Activated T-cell treated with anti-CD3 and anti-CD28 coated beads, Interleukin-2, amount 50 U/mL, for 4 hours (primary cell): ENCODE measurements around the gene C1QTNF12. TPM values are rescaled to one million over a fixed set of nuclear protein-coding genes. Genes with fewer than 3 reads are reported as not detected.

Experiments
- ATAC-seq, 2 donors: fragments of 200-7000 bp; cut with Tn5 transposase; one replicate each; pipeline ENCODE4 v1.10.0; 2021
- DNase-seq: peaks from one replicate; pipeline ENCODE4 v3.0.0-alpha.2; 2020
- H3K27me3 Mint-ChIP-seq: one replicate; pipeline ENCODE4 v1.8.0; 2021; ENCODE audit warnings: low read depth, mixed read lengths
- H3K36me3 Mint-ChIP-seq: one replicate; pipeline ENCODE4 v1.8.0; 2022; ENCODE audit warnings: mixed read lengths; ENCODE audit not compliant: insufficient read depth
- H3K4me1 Mint-ChIP-seq: one replicate; pipeline ENCODE4 v1.8.0; 2021; ENCODE audit warnings: low read depth, mixed read lengths
- H3K4me3 Mint-ChIP-seq: one replicate; pipeline ENCODE4 v1.8.0; 2021; ENCODE audit warnings: mild to moderate bottlenecking, moderate library complexity, mixed read lengths
- H3K9me3 Mint-ChIP-seq: one replicate; pipeline ENCODE4 v1.8.0; 2021; ENCODE audit warnings: mixed read lengths
- total RNA-seq, 3 donors: library from RNA; stranded (reverse); gene quantifications; one replicate each; pipeline ENCODE4 v1.2.1, GENCODE V29; 2021

Gene C1QTNF12
- total RNA-seq, 3 donors from 2014 or later = 1.6 to 2.2 (median 2.1) TPM

- peak; percentile 63 for DNase-seq
- no peaks in the 10 kb centered on the region for H3K27me3 Mint-ChIP-seq
- peak within 1 kb of the TSS; percentile 80 for H3K4me3 Mint-ChIP-seq
- peak; percentile 36 to 55 for ATAC-seq
- peaks cover 17% of the 10 kb centered on the region for H3K36me3 Mint-ChIP-seq
- peaks cover 45% of the 10 kb centered on the region for H3K4me1 Mint-ChIP-seq
- no peaks in the 10 kb centered on the region for H3K9me3 Mint-ChIP-seq
Measured at GRCh38 chr1:1213345-1214265, 32.9 kb downstream of the C1QTNF12 start, which contains the start of gene TNFRSF4. TNFRSF4 (minus strand) TSS chr1:1214153; CDS start chr1:1214127, 26 bp downstream.

GRCh38 chr1:1212780-1213344 lies 33.7 kb downstream of the C1QTNF12 start:
- Mint-ChIP-seq H3K4me1 (peaks cover 47% of the 10 kb centered on the region), H3K4me3 (peak overlapping the region; percentile 80), H3K27me3 (no peaks in the 10 kb centered on the region), H3K36me3 (peaks cover 11% of the 10 kb centered on the region), H3K9me3 (no peaks in the 10 kb centered on the region)
- peak; percentile 4 to 8 for ATAC-seq
- DNase-seq = peak; percentile 36

- DNase-seq (peak; percentile 8), ATAC-seq (no peak)
- Mint-ChIP-seq H3K9me3 (no peaks in the 10 kb centered on the region), H3K27me3 (no peaks in the 10 kb centered on the region), H3K4me3 (peak overlapping the region; percentile 78), H3K36me3 (peaks cover 4% of the 10 kb centered on the region), H3K4me1 (peaks cover 47% of the 10 kb centered on the region)
Measured at GRCh38 chr1:1211541-1212441, 34.7 kb downstream of the C1QTNF12 start.

- H3K36me3 Mint-ChIP-seq = no peaks in the 10 kb centered on the region
- H3K27me3 Mint-ChIP-seq = no peaks in the 10 kb centered on the region
- H3K4me1 Mint-ChIP-seq = peaks cover 43% of the 10 kb centered on the region
- no peaks in the 10 kb centered on the region for H3K9me3 Mint-ChIP-seq
- H3K4me3 Mint-ChIP-seq = peak overlapping the region; percentile 63
- DNase-seq = peak; percentile 8
- no peak for ATAC-seq
Measured at GRCh38 chr1:1210726-1211540, 35.6 kb downstream of the C1QTNF12 start.

GRCh38 chr1:1208713-1209433 lies 37.6 kb downstream of the C1QTNF12 start:
- H3K9me3 Mint-ChIP-seq = no peaks in the 10 kb centered on the region
- DNase-seq = peak; percentile 57
- H3K4me1 Mint-ChIP-seq = peaks cover 27% of the 10 kb centered on the region
- H3K27me3 Mint-ChIP-seq = no peaks in the 10 kb centered on the region
- no peaks in the 10 kb centered on the region for H3K36me3 Mint-ChIP-seq
- ATAC-seq = no peak
- peak overlapping the region; percentile 84 for H3K4me3 Mint-ChIP-seq

- no peaks in the 10 kb centered on the region for H3K9me3 Mint-ChIP-seq
- no peak for DNase-seq
- peak overlapping the region; percentile 84 for H3K4me3 Mint-ChIP-seq
- peaks cover 27% of the 10 kb centered on the region for H3K4me1 Mint-ChIP-seq
- no peaks in the 10 kb centered on the region for H3K27me3 Mint-ChIP-seq
- no peaks in the 10 kb centered on the region for H3K36me3 Mint-ChIP-seq
- no peak for ATAC-seq
Measured at GRCh38 chr1:1207571-1207892, 39.0 kb downstream of the C1QTNF12 start.

- Mint-ChIP-seq H3K9me3 (no peaks in the 10 kb centered on the region), H3K27me3 (no peaks in the 10 kb centered on the region), H3K36me3 (no peaks in the 10 kb centered on the region), H3K4me1 (peaks cover 25% of the 10 kb centered on the region), H3K4me3 (peak overlapping the region; percentile 80)
- no peak for DNase-seq
- ATAC-seq = no peak
Measured at GRCh38 chr1:1206966-1207531, 39.5 kb downstream of the C1QTNF12 start.

GRCh38 chr1:1206376-1206965 lies 40.1 kb downstream of the C1QTNF12 start, which contains the start of gene TNFRSF18:
TNFRSF18 (minus strand) TSS chr1:1206592; CDS start chr1:1206571, 21 bp downstream.
- peak; percentile 5 to 13 for ATAC-seq
- H3K36me3 Mint-ChIP-seq = no peaks in the 10 kb centered on the region
- DNase-seq = peak; percentile 61
- H3K4me3 Mint-ChIP-seq = peak within 1 kb of the TSS; percentile 80
- H3K27me3 Mint-ChIP-seq = no peaks in the 10 kb centered on the region
- peaks cover 24% of the 10 kb centered on the region for H3K4me1 Mint-ChIP-seq
- no peaks in the 10 kb centered on the region for H3K9me3 Mint-ChIP-seq

GRCh38 chr1:1205769-1206375 lies 40.6 kb downstream of the C1QTNF12 start:
- no peaks in the 10 kb centered on the region for H3K27me3 Mint-ChIP-seq
- ATAC-seq (no peak), DNase-seq (no peak)
- H3K4me3 Mint-ChIP-seq = peak overlapping the region; percentile 80
- no peaks in the 10 kb centered on the region for H3K36me3 Mint-ChIP-seq
- H3K9me3 Mint-ChIP-seq = no peaks in the 10 kb centered on the region
- peaks cover 21% of the 10 kb centered on the region for H3K4me1 Mint-ChIP-seq

GRCh38 chr1:1204998-1205768 lies 41.3 kb downstream of the C1QTNF12 start:
- Mint-ChIP-seq H3K9me3 (no peaks in the 10 kb centered on the region), H3K4me3 (peak overlapping the region; percentile 80), H3K27me3 (no peaks in the 10 kb centered on the region), H3K4me1 (peaks cover 23% of the 10 kb centered on the region), H3K36me3 (no peaks in the 10 kb centered on the region)
- DNase-seq (peak; percentile 6), ATAC-seq (no peak)

- no peaks in the 10 kb centered on the region for H3K36me3 Mint-ChIP-seq
- H3K9me3 Mint-ChIP-seq = no peaks in the 10 kb centered on the region
- DNase-seq (no peak), ATAC-seq (no peak)
- H3K4me1 Mint-ChIP-seq = peaks cover 27% of the 10 kb centered on the region
- no peaks in the 10 kb centered on the region for H3K27me3 Mint-ChIP-seq
- H3K4me3 Mint-ChIP-seq = peak overlapping the region; percentile 80
Measured at GRCh38 chr1:1204425-1204920, 42.0 kb downstream of the C1QTNF12 start.
